MCF 10A (cell line): ENCODE measurements around the gene TPR. TPM values are rescaled to one million over a fixed set of nuclear protein-coding genes. Genes with fewer than 3 reads are reported as not detected.

Experiments
- BruUV-seq: library from RNA; stranded (reverse); fragments of 400-500 nt; replicated peaks from 2 replicates; lab custom pipeline; 2021; lab: Mats Ljungman, UMichigan
- CTCF ChIA-PET: fragments of 300-600 bp; sonication (Branson Sonifier 250); formaldehyde crosslinking; extraction: SDS; loops from one replicate; lab custom pipeline; 2021; ENCODE audit warnings: antibody characterized with exemption, inconsistent platforms; lab: Yijun Ruan, JAX
- POLR2A ChIA-PET: fragments of 300-600, 350-650 bp; sonication (Branson Sonifier 250); formaldehyde crosslinking; extraction: SDS; loops from one replicate; lab custom pipeline; 2020; ENCODE audit warnings: antibody characterized with exemption, inconsistent platforms; lab: Yijun Ruan, JAX
- DNase-seq: peaks from one replicate; pipeline ENCODE4 v3.0.0-alpha.2; 2018; ENCODE audit not compliant: unreplicated experiment
- H3K27ac Mint-ChIP-seq: one replicate; pipeline ENCODE4 v1.8.0; 2022; ENCODE audit warnings: mild to moderate bottlenecking, low read depth, mixed read lengths; ENCODE audit not compliant: unreplicated experiment
- H3K27me3 Mint-ChIP-seq: one replicate; pipeline ENCODE4 v1.8.0; 2022; ENCODE audit warnings: mixed read lengths; ENCODE audit not compliant: insufficient read depth, unreplicated experiment
- H3K36me3 Mint-ChIP-seq: one replicate; pipeline ENCODE4 v1.8.0; 2022; ENCODE audit warnings: mild to moderate bottlenecking, moderate library complexity, mixed read lengths; ENCODE audit not compliant: insufficient read depth, unreplicated experiment
- H3K4me1 Mint-ChIP-seq: one replicate; pipeline ENCODE4 v1.8.0; 2022; ENCODE audit warnings: mixed read lengths; ENCODE audit not compliant: insufficient read depth, unreplicated experiment
- H3K4me3 Mint-ChIP-seq: one replicate; pipeline ENCODE4 v1.8.0; 2022; ENCODE audit warnings: mild to moderate bottlenecking, moderate library complexity, mixed read lengths; ENCODE audit not compliant: unreplicated experiment
- H3K9me3 Mint-ChIP-seq: one replicate; pipeline ENCODE4 v1.8.0; 2022; ENCODE audit warnings: mixed read lengths; ENCODE audit not compliant: unreplicated experiment
- CTCF ChIP-seq: fragments of 200-600 bp; IDR thresholded peaks from one replicate; pipeline ENCODE4 v1.8.0; 2022; ENCODE audit warnings: antibody characterized with exemption, mild to moderate bottlenecking; ENCODE audit not compliant: unreplicated experiment
- intact Hi-C: fragments of 100-400 bp; cut with micrococcal nuclease; formaldehyde crosslinking; loops from 2 replicates; pipeline ENCODE4 v1.14.1; 2022
- total RNA-seq: library from RNA; stranded (reverse); gene quantifications from 2 replicates; pipeline ENCODE4 v1.2.3, GENCODE V29; 2022

Gene TPR
- total RNA-seq, 1 experiment from 2014 or later, result 140 TPM

DNA sequence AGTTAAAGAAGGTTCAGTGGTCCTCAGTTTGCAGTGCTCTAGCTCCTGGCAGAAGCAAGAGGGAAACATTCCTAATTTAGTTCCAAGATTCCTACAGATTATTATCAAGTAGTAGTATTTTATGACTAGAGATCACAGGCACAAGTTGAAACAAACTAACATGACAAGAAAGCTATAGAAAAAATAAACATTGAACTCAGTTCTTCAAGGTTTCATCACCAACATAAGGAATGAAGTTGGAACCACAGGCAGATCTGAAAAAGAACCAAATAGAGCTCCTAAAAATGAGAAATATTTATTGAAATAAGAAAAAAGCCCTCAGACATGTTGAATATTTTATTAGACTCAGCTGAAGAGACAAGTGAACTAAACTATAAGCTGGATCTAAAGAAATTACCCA lies 45.3 kb upstream of the TPR start:
- Mint-ChIP-seq H3K36me3 (peaks cover 47% of the 10 kb centered on the region), H3K27me3 (no peaks in the 10 kb centered on the region), H3K4me3 (no peak overlapping the region), H3K4me1 (no peaks in the 10 kb centered on the region), H3K27ac (no peak overlapping the region), H3K9me3 (no peaks in the 10 kb centered on the region)
- ChIA-PET POLR2A (no interaction called here), CTCF (interaction anchor here (1.0 kb wide), 1 partner anchor 15 kb away, joined by 3 read pairs; no protein-coding TSS in a partner anchor)
- intact Hi-C loops, result no loop called here
- BruUV-seq, result no TSS peak
- DNase-seq, result no peak
- TF ChIP-seq CTCF, result no peak

DNA sequence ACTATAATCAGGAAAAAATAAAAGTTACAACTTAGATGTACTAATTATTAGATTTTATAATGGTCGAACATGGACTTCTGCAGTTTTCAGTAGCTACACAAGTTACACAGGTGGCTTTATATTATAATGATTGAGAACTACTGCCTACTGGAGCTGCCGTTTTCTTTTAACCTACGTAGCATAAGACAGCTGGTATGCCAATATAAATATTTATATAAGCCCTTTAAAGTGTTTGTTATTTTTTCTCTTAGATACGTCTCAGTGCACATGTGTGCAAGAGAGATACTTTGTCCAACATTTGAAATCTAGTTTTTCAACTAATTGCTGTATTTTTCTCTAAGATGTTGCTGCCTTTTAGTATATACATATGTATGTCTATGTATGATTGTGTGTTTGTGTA lies 43.5 kb upstream of the TPR start:
- Mint-ChIP-seq H3K4me3 (no peak overlapping the region), H3K4me1 (no peaks in the 10 kb centered on the region), H3K36me3 (peaks cover 62% of the 10 kb centered on the region), H3K27me3 (no peaks in the 10 kb centered on the region), H3K27ac (no peak overlapping the region), H3K9me3 (no peaks in the 10 kb centered on the region)
- no peak for DNase-seq
- POLR2A ChIA-PET, result no interaction called here
- intact Hi-C loops, result no loop called here
- CTCF ChIA-PET, result interaction anchor here (0.6 to 1.4 kb wide), 3 partner anchors 14 to 565 kb away, joined by 3 to 6 read pairs (median 5); partner anchors contain the start of gene TPR
- no peak for TF ChIP-seq CTCF
- no TSS peak for BruUV-seq

DNA sequence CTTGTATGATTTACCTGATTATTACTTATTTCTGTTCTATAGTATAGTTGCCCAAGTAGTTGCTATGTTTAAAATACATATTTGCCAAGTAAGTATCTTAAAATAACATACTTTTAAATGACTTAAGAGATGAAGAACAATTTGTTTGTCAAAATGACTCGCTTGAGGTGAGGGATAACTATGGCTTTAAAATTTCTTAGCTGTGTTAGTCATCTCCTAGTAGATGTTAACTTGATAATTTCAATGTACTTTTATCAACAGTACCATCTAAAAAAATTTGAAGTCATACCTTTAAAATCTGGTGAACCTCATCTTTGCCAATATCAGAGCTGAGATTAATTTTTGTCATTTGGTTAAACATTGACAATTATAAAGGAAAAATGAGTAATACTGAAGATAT lies 38.3 kb upstream of the TPR start:
- ChIA-PET POLR2A (no interaction called here), CTCF (interaction anchor here (0.6 to 1.2 kb wide), 3 partner anchors 9 to 267 kb away, joined by 3 read pairs; partner anchors contain the start of gene PTGS2)
- Mint-ChIP-seq H3K27ac (no peak overlapping the region), H3K27me3 (no peaks in the 10 kb centered on the region), H3K4me3 (no peak overlapping the region), H3K36me3 (peaks cover 62% of the 10 kb centered on the region), H3K9me3 (no peaks in the 10 kb centered on the region), H3K4me1 (no peaks in the 10 kb centered on the region)
- intact Hi-C loops, result no loop called here
- TF ChIP-seq CTCF, result no peak
- BruUV-seq, result no TSS peak
- no peak for DNase-seq

- Mint-ChIP-seq H3K9me3 (no peaks in the 10 kb centered on the region), H3K36me3 (peaks cover 73% of the 10 kb centered on the region), H3K27me3 (no peaks in the 10 kb centered on the region), H3K4me3 (no peak overlapping the region), H3K4me1 (no peaks in the 10 kb centered on the region), H3K27ac (no peak overlapping the region)
- intact Hi-C loops, result no loop called here
- no TSS peak for BruUV-seq
- CTCF ChIA-PET, result interaction anchor here (0.6 kb wide), 1 partner anchor 279 kb away, joined by 3 read pairs; no protein-coding TSS in a partner anchor
- POLR2A ChIA-PET, result interaction anchor here (1.2 kb wide), 1 partner anchor 34 kb away, joined by 3 read pairs; the partner anchor contains the start of gene TPR
- TF ChIP-seq CTCF, result no peak
- DNase-seq, result no peak
Measured at GRCh38 chr1:186409091-186409490, 34.0 kb upstream of the TPR start.
